Psoas muscle (tissue), 8 donors: ENCODE data around the gene NXT1. TPM values are rescaled to one million over a fixed set of nuclear protein-coding genes. Genes with fewer than 3 reads are reported as not detected.
A peak's percentile ranks its signal among the peaks of the same experiment; 100 is the strongest.

Source experiments
- ATAC-seq, 4 donors: fragments of 200-7000 bp; cut with Tn5 transposase; one replicate each; pipeline ENCODE4 v1.9.1; 2020; ENCODE audit warnings: moderate library complexity in 3 of 4, mild to moderate bottlenecking in 2 of 4
- DNase-seq, 2 donors: peaks; one replicate each; pipeline ENCODE4 v3.0.0-alpha.2; 2020
- H3K27ac ChIP-seq: fragments of 200-600 bp; one replicate; pipeline ENCODE4 v1.8.0; 2022
- H3K27me3 ChIP-seq, 3 donors: fragments of 200-600 bp in 1 of 3; one replicate each; pipeline versions ENCODE4 v1.6.1 to v1.8.0; 2013 to 2022; ENCODE audit warnings: low read length in 2 of 3, mild to moderate bottlenecking in 2 of 3, moderate library complexity in 1 of 3; ENCODE audit not compliant: insufficient read depth in 3 of 3
- H3K36me3 ChIP-seq, 2 donors: fragments of 200-600 bp in 1 of 2; one replicate each; pipeline versions ENCODE4 v1.6.1 to v1.8.0; 2013 to 2022; ENCODE audit warnings: low read depth in 1 of 2, mild to moderate bottlenecking in 1 of 2, moderate library complexity in 1 of 2; ENCODE audit not compliant: insufficient read depth in 1 of 2
- H3K4me1 ChIP-seq: fragments of 200-600 bp; one replicate; pipeline ENCODE4 v1.8.0; 2022
- H3K4me3 ChIP-seq: fragments of 200-600 bp; one replicate; pipeline ENCODE4 v1.8.0; 2022; ENCODE audit warnings: mild to moderate bottlenecking
- H3K9me3 ChIP-seq: fragments of 200-600 bp; one replicate; pipeline ENCODE4 v1.8.0; 2022
- WGBS, 3 donors: extraction: QIAGEN DNeasy Blood & Tissue Kit; methylation state at CpG; one replicate each; pipeline versions ENCODE4 v1.1.6 to v1.1.7; 2013; 5-methylcytosine and 5-hydroxymethylcytosine counted together
- intact Hi-C, 2 donors: fragments of 100-400 bp; cut with DNase I; formaldehyde crosslinking; loops; one replicate each; pipeline versions ENCODE4 v1.11.0 to v1.14.2; 2022
- polyA plus RNA-seq, 3 donors: library from polyadenylated mRNA; stranded (reverse); fragments of 200-250 nt; gene quantifications; one replicate each; pipeline ENCODE4 v1.2.3, GENCODE V29; 2013
- total RNA-seq, 4 donors: library from RNA; stranded (reverse); fragmentation: NEBNext Ultra II Directional in 2 of 4; extraction: Animal tissue kit (Norgen Biotek cat#: 25700) in 2 of 4; gene quantifications; one replicate each; pipeline versions ENCODE4 v1.2.1 to v1.2.4, GENCODE V29; 2021 to 2023
- TF ChIP-seq, protein P1 (sequence below): fragments of 200-600 bp; IDR thresholded peaks from one replicate; pipeline ENCODE4 v1.8.0; 2022; ENCODE audit warnings: antibody characterized with exemption
- donor health status: healthy with polysubstance abuse.
- donor health status: DM: no; HTN: no; CAD: no; lungs with moderate emphysema.
- donor health status: Bipolar disorder and iron deficiency.
- donor health status: healthy.
- donor health status: DM: yes; HTN: yes; CAD: no.
- donor health status: DM: no; HTN: no; CAD: no.
- donor health status: DM: no; HTN: no; CAD: no.
- donor health status: DM: yes; HTN: yes; CAD: no.

The NXT1 gene
- total and polyA plus RNA-seq, 7 donors, result 6.7 to 29.9 (median 11.4) TPM

DNA sequence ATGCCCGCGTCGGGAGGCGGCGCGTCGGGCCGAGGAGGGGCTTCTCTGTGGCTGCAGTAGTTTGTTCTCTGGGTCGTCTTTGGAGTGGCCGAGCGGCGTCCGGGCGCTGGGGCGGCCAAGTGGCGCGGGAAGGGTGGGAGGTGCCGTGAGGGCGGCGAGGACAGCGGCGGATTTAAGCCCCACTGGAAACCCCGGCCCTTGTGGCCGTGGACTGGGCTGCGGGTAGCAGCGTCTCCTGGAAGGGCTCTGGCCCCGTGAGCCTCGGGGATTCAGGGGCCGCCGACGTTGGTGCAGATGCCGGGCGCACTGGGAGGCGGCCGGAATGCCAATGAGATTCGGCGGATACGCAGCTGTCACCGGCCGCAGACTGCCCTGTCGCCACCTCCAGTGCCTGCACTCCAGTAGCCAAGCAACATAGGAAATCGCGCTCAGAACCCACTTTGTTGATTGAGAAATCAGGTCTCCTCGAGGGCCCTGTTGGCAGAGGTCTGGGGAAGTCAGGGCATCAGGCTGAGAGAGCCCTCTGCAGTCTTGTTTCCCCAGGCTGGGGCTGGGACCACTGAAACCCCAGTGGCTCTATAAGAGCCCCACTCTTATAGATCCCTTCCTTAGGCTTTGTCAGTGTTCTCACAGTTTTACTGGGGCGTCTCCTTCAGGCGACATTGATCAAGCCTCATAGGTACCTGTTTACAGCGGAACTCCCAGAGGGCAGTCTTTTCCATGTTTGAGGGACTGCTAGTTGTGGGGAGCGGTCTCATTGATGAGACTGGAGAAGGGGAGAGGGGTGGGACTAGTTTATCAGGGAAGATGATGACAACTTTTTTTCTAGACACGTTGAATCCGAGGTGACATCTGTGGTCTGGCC, 12.0 kb downstream of the NXT1 start:
- peak overlapping the region; percentile 99 for H3K27ac ChIP-seq
- H3K4me1 ChIP-seq, result peaks cover 56% of the 10 kb centered on the region
- H3K4me3 ChIP-seq, result peak overlapping the region; percentile 77
- no peaks in the 10 kb centered on the region for H3K27me3 ChIP-seq
- DNase-seq, result peak; percentile 64 to 77
- ATAC-seq, result peak; percentile 10 to 27 (median 20)
- 3 to 4% (median 4%) methylated on average over 39 to 50 of the region's 50 CpGs for WGBS, 3 donors
- H3K36me3 ChIP-seq, result peaks cover 0 to 26% of the 10 kb centered on the region in 2 donors
- intact Hi-C loops, result loop anchor here in 1 of 2 donors (5.0 kb wide), 3 partner anchors 35 to 275 kb away; partner anchors contain the start of gene CST3
- TF ChIP-seq, protein P1, sequence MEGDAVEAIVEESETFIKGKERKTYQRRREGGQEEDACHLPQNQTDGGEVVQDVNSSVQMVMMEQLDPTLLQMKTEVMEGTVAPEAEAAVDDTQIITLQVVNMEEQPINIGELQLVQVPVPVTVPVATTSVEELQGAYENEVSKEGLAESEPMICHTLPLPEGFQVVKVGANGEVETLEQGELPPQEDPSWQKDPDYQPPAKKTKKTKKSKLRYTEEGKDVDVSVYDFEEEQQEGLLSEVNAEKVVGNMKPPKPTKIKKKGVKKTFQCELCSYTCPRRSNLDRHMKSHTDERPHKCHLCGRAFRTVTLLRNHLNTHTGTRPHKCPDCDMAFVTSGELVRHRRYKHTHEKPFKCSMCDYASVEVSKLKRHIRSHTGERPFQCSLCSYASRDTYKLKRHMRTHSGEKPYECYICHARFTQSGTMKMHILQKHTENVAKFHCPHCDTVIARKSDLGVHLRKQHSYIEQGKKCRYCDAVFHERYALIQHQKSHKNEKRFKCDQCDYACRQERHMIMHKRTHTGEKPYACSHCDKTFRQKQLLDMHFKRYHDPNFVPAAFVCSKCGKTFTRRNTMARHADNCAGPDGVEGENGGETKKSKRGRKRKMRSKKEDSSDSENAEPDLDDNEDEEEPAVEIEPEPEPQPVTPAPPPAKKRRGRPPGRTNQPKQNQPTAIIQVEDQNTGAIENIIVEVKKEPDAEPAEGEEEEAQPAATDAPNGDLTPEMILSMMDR, result no peak
- H3K9me3 ChIP-seq, result no peaks in the 10 kb centered on the region

DNA sequence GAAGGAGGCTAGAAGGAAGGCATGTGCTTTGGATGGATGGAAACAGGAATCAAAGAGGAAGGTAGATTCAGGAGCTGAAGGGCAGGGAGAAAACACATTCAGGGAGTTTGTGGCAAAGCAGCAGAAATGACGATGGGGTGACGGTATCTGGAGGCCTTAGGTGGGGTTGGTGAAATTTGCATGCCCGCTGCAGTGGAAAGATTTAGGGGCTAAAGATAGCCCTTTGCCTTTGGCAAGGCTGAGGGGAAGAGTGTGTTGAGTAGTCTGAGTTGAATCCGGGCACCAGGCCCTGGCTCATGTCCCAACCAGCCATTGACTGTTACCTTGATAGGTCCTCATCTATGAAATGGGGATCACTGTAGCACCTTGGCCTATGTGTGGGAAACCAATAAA, 12.7 kb downstream of the NXT1 start:
- peaks cover 62% of the 10 kb centered on the region for H3K4me1 ChIP-seq
- peak overlapping the region; percentile 99 for H3K27ac ChIP-seq
- peak; percentile 45 to 67 for DNase-seq
- peak overlapping the region; percentile 77 for H3K4me3 ChIP-seq
- intact Hi-C loops, result loop anchor here in 1 of 2 donors (5.0 kb wide), 3 partner anchors 34 to 274 kb away; partner anchors contain the start of gene CST3
- 23 to 43% (median 27%) methylated on average over 4 of the region's 4 CpGs for WGBS, 3 donors
- no peaks in the 10 kb centered on the region for H3K27me3 ChIP-seq
- peaks cover 0 to 26% of the 10 kb centered on the region in 2 donors for H3K36me3 ChIP-seq
- H3K9me3 ChIP-seq, result no peaks in the 10 kb centered on the region
- peak in 2 of 4 donors; percentile 7 to 9 for ATAC-seq
- TF ChIP-seq, protein P1, result no peak

DNA sequence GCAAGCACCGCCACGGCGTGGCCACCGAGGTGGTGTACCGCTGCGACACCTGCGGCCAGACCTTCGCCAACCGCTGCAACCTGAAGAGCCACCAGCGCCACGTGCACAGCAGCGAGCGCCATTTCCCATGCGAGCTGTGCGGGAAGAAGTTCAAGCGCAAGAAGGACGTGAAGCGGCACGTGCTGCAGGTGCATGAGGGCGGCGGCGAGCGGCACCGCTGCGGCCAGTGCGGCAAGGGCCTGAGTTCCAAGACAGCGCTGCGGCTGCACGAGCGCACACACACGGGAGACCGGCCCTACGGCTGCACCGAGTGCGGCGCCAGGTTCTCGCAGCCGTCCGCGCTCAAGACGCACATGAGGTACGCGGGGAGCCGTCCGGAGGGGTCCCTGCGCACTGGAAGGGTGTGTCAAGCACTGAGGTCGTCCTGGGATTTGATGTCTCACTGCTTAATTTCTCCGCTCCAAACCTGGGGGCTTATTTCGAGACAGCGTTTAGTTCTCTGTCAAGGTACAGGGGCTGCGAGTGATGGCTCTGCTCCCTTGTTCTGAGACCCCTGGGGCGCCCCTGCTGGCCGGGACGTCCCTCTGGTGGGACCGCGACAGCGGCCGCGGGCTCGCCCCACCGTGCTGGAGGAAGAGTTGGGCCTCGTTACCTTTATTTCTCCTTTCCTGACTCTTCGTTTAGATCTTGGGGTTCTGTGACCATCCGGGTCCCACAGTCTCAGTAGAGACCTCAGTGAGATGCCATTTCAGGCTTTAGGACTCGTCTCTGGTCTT, 15.0 kb downstream of the NXT1 start:
- no peaks in the 10 kb centered on the region for H3K9me3 ChIP-seq
- no peak for DNase-seq
- peaks cover 55% of the 10 kb centered on the region for H3K4me1 ChIP-seq
- H3K36me3 ChIP-seq, result peaks cover 6 to 48% of the 10 kb centered on the region in 2 donors
- H3K4me3 ChIP-seq, result peak overlapping the region; percentile 29
- no peak for ATAC-seq
- H3K27me3 ChIP-seq, result no peaks in the 10 kb centered on the region
- 94 to 95% (median 95%) methylated on average over 65 of the region's 65 CpGs for WGBS, 3 donors
- peak overlapping the region; percentile 19 for H3K27ac ChIP-seq
- TF ChIP-seq, protein P1, result no peak
- intact Hi-C loops, result no loop called here

DNA sequence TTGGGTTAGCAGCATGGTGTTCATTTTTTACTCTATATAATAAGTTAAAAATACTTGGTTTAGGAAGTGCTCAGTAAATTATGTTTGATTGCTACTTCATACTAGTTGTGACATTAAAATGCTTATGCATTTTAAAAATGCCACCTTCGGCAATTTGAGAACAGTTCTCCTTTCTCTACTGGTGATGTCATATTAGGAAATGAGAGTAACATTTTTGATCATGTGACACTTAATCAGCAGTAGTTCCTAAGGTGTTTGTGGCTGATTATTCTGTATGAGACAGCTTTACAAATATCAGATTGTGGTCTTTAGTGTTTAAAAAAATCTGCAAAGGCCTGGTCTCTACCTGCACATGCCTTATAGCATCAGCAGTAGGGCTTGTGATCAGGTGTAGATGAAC, 15.8 kb downstream of the NXT1 start:
- TF ChIP-seq, protein P1, result no peak
- Histone ChIP-seq H3K4me3 (peak overlapping the region; percentile 29), H3K36me3 (peaks cover 9 to 56% of the 10 kb centered on the region in 2 donors), H3K27ac (peak overlapping the region; percentile 19), H3K9me3 (no peaks in the 10 kb centered on the region), H3K27me3 (no peaks in the 10 kb centered on the region), H3K4me1 (peaks cover 58% of the 10 kb centered on the region)
- WGBS, 3 donors, result 22 to 31% (median 23%) methylated on average over 1 of the region's 1 CpG
- intact Hi-C loops, result no loop called here
- DNase-seq (no peak), ATAC-seq (no peak)
